A549 treated with AZD2906 at 1 μM for 4 hours (cell line): ENCODE measurements around the gene HS6ST3. TPM values are rescaled to one million over a fixed set of nuclear protein-coding genes. Genes with fewer than 3 reads are reported as not detected.

Experiments used
- total RNA-seq: library from RNA; stranded (reverse); fragments of 200-300 nt; extraction: Qiagen RNA extraction; gene quantifications from 5 replicates; pipeline ENCODE4 v1.2.3, GENCODE V29; 2022

The HS6ST3 gene
- total RNA-seq: not detected in 5 replicates

DNA sequence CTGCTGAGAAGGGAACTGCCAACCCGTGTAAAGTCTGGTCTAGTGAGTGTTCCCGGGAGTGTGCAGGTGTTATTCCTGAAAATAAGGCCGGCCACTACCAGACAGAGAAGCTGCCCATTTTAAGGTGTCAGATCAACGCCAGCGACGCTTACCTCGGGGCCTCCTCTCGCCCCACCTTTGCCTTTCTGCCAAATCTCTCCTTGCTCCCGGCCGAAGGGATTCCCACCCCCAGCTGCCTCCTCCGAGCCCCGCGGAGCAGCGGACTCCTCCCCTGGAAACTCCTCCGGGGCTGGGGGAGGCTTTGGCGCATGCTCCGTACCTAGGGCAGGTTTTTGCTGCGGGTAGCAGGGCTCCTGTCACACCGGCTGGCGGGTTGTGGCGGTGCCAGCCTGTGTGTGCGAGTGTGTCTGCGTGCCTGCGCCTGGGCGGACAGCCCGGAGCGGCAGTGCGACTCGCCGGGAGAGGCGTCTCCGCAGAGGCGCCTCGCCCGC is at the start of gene HS6ST3:
Gene HS6ST3 (plus strand): TSS at position 359 of the 491 bp plus-strand sequence.

DNA sequence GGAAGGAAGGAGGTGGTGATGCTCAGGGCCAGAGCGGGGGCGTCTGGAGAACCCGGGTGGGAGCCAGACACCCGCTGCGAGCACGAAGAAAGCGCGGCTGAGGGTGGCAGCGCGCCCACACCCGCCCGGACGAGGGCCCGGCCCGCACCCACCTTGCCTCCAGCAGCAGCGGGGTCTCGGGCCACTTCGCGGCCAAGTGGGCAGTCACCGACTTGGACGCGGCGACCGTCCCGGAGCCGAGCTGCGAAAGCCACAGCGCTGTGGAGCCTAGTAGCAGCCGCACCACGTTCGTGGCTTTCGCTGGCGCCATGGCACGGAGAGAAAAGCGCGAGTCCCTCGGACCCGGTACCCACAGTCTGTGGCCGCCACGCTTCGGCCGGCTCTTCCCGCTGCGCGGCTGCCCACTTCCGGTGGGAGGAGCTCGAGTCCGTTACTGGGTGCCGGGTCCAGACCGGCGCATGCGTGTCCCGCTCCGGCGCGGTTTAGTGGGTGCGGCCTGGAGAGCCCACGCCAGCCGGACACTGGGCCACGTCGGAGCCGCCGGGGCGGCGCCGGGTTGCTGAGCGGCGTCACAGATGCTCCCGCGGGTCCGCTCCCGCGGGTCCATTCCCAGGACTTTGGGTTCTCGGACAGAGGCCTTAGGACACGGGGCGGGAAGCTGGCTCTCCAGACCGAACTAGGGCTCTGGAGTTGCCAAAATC is 36.8 kb upstream of the HS6ST3 start, which contains the start of gene UGGT2:
Gene UGGT2 (minus strand): TSS at position 399 of the 701 bp plus-strand sequence. CDS start 89 bp downstream, at position 310.

Other genes with a start within 250 kb of the HS6ST3 start
- gene UGGT2, start 36.7 kb upstream of the HS6ST3 start, total RNA-seq: 8.4 to 10.0 TPM (median 9.1 TPM) in 5 replicates